Endothelial cell of umbilical vein (primary cell): Measurements from ENCODE around the gene EXD1. TPM values are rescaled to one million over a fixed set of nuclear protein-coding genes. Genes with fewer than 3 reads are reported as not detected.
"Not testable (repeated sequence)": the region's sequence is repeated elsewhere in the genome, so short reads cannot be mapped to it uniquely, and the experiment has no call there.

Source experiments
- BruUV-seq: library from RNA; stranded (reverse); fragments of 400-500 nt; replicated peaks from 2 replicates; lab custom pipeline; 2021; lab: Mats Ljungman, UMichigan
- CTCF ChIA-PET: fragments of 300-600, 350-600 bp; sonication (Branson Sonifier 250); formaldehyde crosslinking; loops from one replicate; lab custom pipeline; 2021; ENCODE audit warnings: antibody characterized with exemption, inconsistent platforms; lab: Charles Lee
- POLR2A ChIA-PET: fragments of 300-600, 350-600 bp; sonication (Branson Sonifier 250); formaldehyde crosslinking; loops from one replicate; lab custom pipeline; 2021; ENCODE audit warnings: antibody characterized with exemption, inconsistent platforms; lab: Charles Lee
- DNase-seq: peaks from one replicate; pipeline ENCODE4 v3.0.0-alpha.2; 2011; ENCODE audit warnings: low read depth, low spot score
- FAIRE-seq: peaks from 2 replicates; lab custom pipeline; 2011; peaks lifted over from hg19 to GRCh38; lab: Jason Lieb, UNC
- H2AFZ ChIP-seq: 2 replicates; pipeline ENCODE4 v1.6.0; 2012; ENCODE audit warnings: low read depth, low read length, control low read depth, inconsistent platforms
- H3K27ac ChIP-seq: 2 replicates; pipeline ENCODE4 v1.5.1; 2011; ENCODE audit warnings: low read depth, mild to moderate bottlenecking, control low read depth, low read length, moderate library complexity; ENCODE audit not compliant: insufficient read depth
- H3K27me3 ChIP-seq, 2 experiments: 2 replicates each; pipeline versions ENCODE4 v1.6.0 to v1.6.1; 2011; ENCODE audit warnings: low read length in 2 of 2, mixed read lengths in 1 of 2; ENCODE audit not compliant: control insufficient read depth in 2 of 2, insufficient read depth in 2 of 2
- H3K36me3 ChIP-seq, 2 experiments: 2 replicates in 1 of 2; 3 replicates in 1 of 2; pipeline ENCODE4 v1.5.1; 2011; ENCODE audit warnings: low read length in 2 of 2, mild to moderate bottlenecking in 1 of 2, moderate library complexity in 1 of 2; ENCODE audit not compliant: control insufficient read depth in 2 of 2, insufficient read depth in 2 of 2; ENCODE audit errors: extremely low read depth in 1 of 2
- H3K4me1 ChIP-seq: 3 replicates; pipeline ENCODE4 v1.5.1; 2011; ENCODE audit warnings: mild to moderate bottlenecking, low read length; ENCODE audit not compliant: control insufficient read depth, insufficient read depth; ENCODE audit errors: extremely low read depth
- H3K4me2 ChIP-seq: 2 replicates; pipeline ENCODE4 v1.6.1; 2011; ENCODE audit warnings: low read length, control low read depth, mixed read lengths; ENCODE audit not compliant: insufficient read depth
- H3K4me3 ChIP-seq, 3 experiments: fragments of 200-600 bp in 1 of 3; sonication (generic), shearing (Covaris generic) in 1 of 3; replicated peaks in 1 of 3; 2 replicates each; pipeline ENCODE4 v1.5.1; 2011 to 2016; ENCODE audit warnings: control low read depth in 3 of 3, low read length in 3 of 3, mild to moderate bottlenecking in 2 of 3, inconsistent platforms in 1 of 3, low read depth in 1 of 3, moderate library complexity in 1 of 3; ENCODE audit not compliant: insufficient read depth in 1 of 3
- H3K79me2 ChIP-seq: 2 replicates; pipeline ENCODE4 v1.6.0; 2012; ENCODE audit warnings: low read length, inconsistent platforms; ENCODE audit not compliant: control insufficient read depth, insufficient read depth
- H3K9ac ChIP-seq: replicated peaks from 2 replicates; pipeline ENCODE3; 2011; ENCODE audit warnings: low read length, control low read depth; ENCODE audit not compliant: insufficient read depth; ENCODE audit errors: extremely low read depth
- H3K9me1 ChIP-seq: replicated peaks from 3 replicates; pipeline ENCODE4 v1.6.0; 2011; ENCODE audit warnings: mild to moderate bottlenecking, low read length; ENCODE audit not compliant: control insufficient read depth, insufficient read depth; ENCODE audit errors: extremely low read depth
- H3K9me3 ChIP-seq: replicated peaks from 2 replicates; pipeline ENCODE4 v1.5.1; 2012; ENCODE audit warnings: low read length, inconsistent platforms; ENCODE audit not compliant: control insufficient read depth, insufficient read depth
- H4K20me1 ChIP-seq: replicated peaks from 2 replicates; pipeline ENCODE3; 2011; ENCODE audit warnings: mild to moderate bottlenecking, low read length; ENCODE audit not compliant: control insufficient read depth, insufficient read depth; ENCODE audit errors: extremely low read depth
- CTCF ChIP-seq, 2 donors: IDR thresholded peaks; 1 replicate in 1 of 2; 2 replicates in 1 of 2; pipeline ENCODE4 v1.5.1; 2011; ENCODE audit warnings: low read length in 2 of 2, mild to moderate bottlenecking in 2 of 2, moderate library complexity in 2 of 2, control low read depth in 1 of 2, inconsistent platforms in 1 of 2, low read depth in 1 of 2; ENCODE audit not compliant: insufficient read depth in 1 of 2; ENCODE audit errors: extremely low read depth in 1 of 2
- EZH2 ChIP-seq: IDR thresholded peaks from 2 replicates; pipeline ENCODE4 v1.6.1; 2012; ENCODE audit warnings: borderline replicate concordance, low read depth, mild to moderate bottlenecking, moderate library complexity, low read length, inconsistent platforms; ENCODE audit not compliant: severe bottlenecking
- FOS ChIP-seq: IDR thresholded peaks from 2 replicates; pipeline ENCODE4 v1.6.1; 2011; ENCODE audit warnings: mild to moderate bottlenecking, low read length, moderate library complexity, borderline replicate concordance; ENCODE audit not compliant: insufficient read depth
- GATA2 ChIP-seq: IDR thresholded peaks from 2 replicates; pipeline ENCODE4 v1.7.0; 2011; ENCODE audit warnings: low read depth, mild to moderate bottlenecking, moderate library complexity, mixed read lengths, low read length; ENCODE audit not compliant: insufficient read length, insufficient read depth
- JUN ChIP-seq: IDR thresholded peaks from 2 replicates; pipeline ENCODE4 v1.6.1; 2011; ENCODE audit warnings: borderline replicate concordance, low read depth; ENCODE audit not compliant: insufficient read length, insufficient read depth
- MAX ChIP-seq: IDR thresholded peaks from 2 replicates; pipeline ENCODE4 v1.6.1; 2011; ENCODE audit not compliant: insufficient read depth, insufficient read length
- MYC ChIP-seq: IDR thresholded peaks from one replicate; pipeline ENCODE4 v1.6.1; 2011; ENCODE audit warnings: mild to moderate bottlenecking, low read depth, low read length
- POLR2A ChIP-seq: IDR thresholded peaks from 2 replicates; pipeline ENCODE4 v1.6.1; 2012; ENCODE audit warnings: low read depth, mild to moderate bottlenecking, control low read depth, low read length
- POLR2AphosphoS5 ChIP-seq: IDR thresholded peaks from 2 replicates; pipeline ENCODE4 v1.6.1; 2012; ENCODE audit warnings: low read depth, mild to moderate bottlenecking, control low read depth, low read length, moderate library complexity; ENCODE audit not compliant: insufficient read depth
- dilution Hi-C: fragments of 300-500 bp; cut with MboI; formaldehyde crosslinking; loops from one replicate; pipeline ENCODE4 v1.15.0; 2019; ENCODE audit warnings: low sequenced_read_pairs; ENCODE audit not compliant: extremely low pct_ligation_motif_present
- intact Hi-C: fragments of 100-400 bp; cut with micrococcal nuclease; formaldehyde crosslinking; loops from one replicate; pipeline ENCODE4 v1.10.0; 2022
- polyA plus RNA-seq, 4 experiments: library from polyadenylated mRNA; depleted of rRNA in 3 of 4; stranded (reverse) in 3 of 4; unstranded in 1 of 4; fragments of >200 nt; gene quantifications; 2 replicates each; pipeline versions ENCODE4 v1.2.1 to v1.2.3, GENCODE V29; 2011 to 2012; ENCODE audit warnings: missing spikeins in 1 of 4
- total RNA-seq: library from RNA; stranded (reverse); gene quantifications from 2 replicates; pipeline ENCODE4 v1.2.3, GENCODE V29; 2021

Gene EXD1
- total and polyA plus RNA-seq, 2 donors (not counting 3 experiments of a cell fraction or from before 2014, with no cell fraction given) = not detected

- POLR2A ChIA-PET = no interaction called here
- no peak for TF ChIP-seq EZH2
- TF ChIP-seq CTCF (IDR thresholded peaks at IDR 0.05; ENCODE audit: extremely low read depth in 1 of 2, insufficient read depth in 1 of 2, low read depth in 1 of 2, low read length in 2 of 2) = no peak
- no peak for TF ChIP-seq POLR2A
- no peak for TF ChIP-seq FOS
- no peak for TF ChIP-seq POLR2AphosphoS5
- no peak for TF ChIP-seq GATA2
- TF ChIP-seq MYC = no peak
- TF ChIP-seq JUN = no peak
- TF ChIP-seq MAX = no peak
- H3K9ac ChIP-seq = no peak overlapping the region
- CTCF ChIA-PET = no interaction called here
- intact Hi-C loops (no loop called here), dilution Hi-C loops (no loop called here)
- no peak overlapping the region for H2AFZ ChIP-seq
- BruUV-seq = no TSS peak
- H3K79me2 ChIP-seq = no peaks in the 10 kb centered on the region
- no peak for FAIRE-seq
- H4K20me1 ChIP-seq = no peaks in the 10 kb centered on the region
- no peaks in the 10 kb centered on the region for H3K4me1 ChIP-seq
- H3K9me1 ChIP-seq = no peaks in the 10 kb centered on the region
- H3K4me2 ChIP-seq = no peak overlapping the region
- H3K9me3 ChIP-seq = no peaks in the 10 kb centered on the region
- no peak for DNase-seq
- H3K4me3 ChIP-seq = no peak overlapping the region
- H3K27ac ChIP-seq = no peak overlapping the region
- no peaks in the 10 kb centered on the region for H3K27me3 ChIP-seq
- no peaks in the 10 kb centered on the region for H3K36me3 ChIP-seq
Observed at GRCh38 chr15:41139619-41140018, 90.9 kb downstream of the EXD1 start.

- POLR2A ChIA-PET, FAIRE-seq, BruUV-seq, H3K27me3 ChIP-seq, H3K9me3 ChIP-seq, H3K9me1 ChIP-seq, H3K4me1 ChIP-seq, H2AFZ ChIP-seq, H3K4me3 ChIP-seq, H3K4me2 ChIP-seq, H3K9ac ChIP-seq, H4K20me1 ChIP-seq, H3K36me3 ChIP-seq, intact Hi-C loops, dilution Hi-C loops, DNase-seq, H3K79me2 ChIP-seq, H3K27ac ChIP-seq, CTCF ChIA-PET: not testable (repeated sequence)
Observed at GRCh38 chr15:41139112-41139511, 91.4 kb downstream of the EXD1 start.

GRCh38 chr15:41135580-41135979 lies 95.0 kb downstream of the EXD1 start:
- H3K9ac ChIP-seq, H4K20me1 ChIP-seq, H3K4me3 ChIP-seq, DNase-seq, H3K27me3 ChIP-seq, H3K79me2 ChIP-seq, POLR2A ChIA-PET, intact Hi-C loops, H3K36me3 ChIP-seq, FAIRE-seq, H3K9me1 ChIP-seq, H3K4me2 ChIP-seq, H3K4me1 ChIP-seq, BruUV-seq, dilution Hi-C loops, H3K27ac ChIP-seq, H3K9me3 ChIP-seq, CTCF ChIA-PET, H2AFZ ChIP-seq: not testable (repeated sequence)
